HG02610 (cell line): ENCODE measurements around the gene SNAPC4.
"Not testable (repeated sequence)": the region's sequence is repeated elsewhere in the genome, so short reads cannot be mapped to it uniquely, and the experiment has no call there.

Source experiments
- ATAC-seq: cut with Tn5 transposase; IDR thresholded peaks from one replicate; pipeline ENCODE4 v1.9.1; 2021; ENCODE audit warnings: mild to moderate bottlenecking, moderate library complexity; ENCODE audit not compliant: unreplicated experiment

The SNAPC4 gene

DNA sequence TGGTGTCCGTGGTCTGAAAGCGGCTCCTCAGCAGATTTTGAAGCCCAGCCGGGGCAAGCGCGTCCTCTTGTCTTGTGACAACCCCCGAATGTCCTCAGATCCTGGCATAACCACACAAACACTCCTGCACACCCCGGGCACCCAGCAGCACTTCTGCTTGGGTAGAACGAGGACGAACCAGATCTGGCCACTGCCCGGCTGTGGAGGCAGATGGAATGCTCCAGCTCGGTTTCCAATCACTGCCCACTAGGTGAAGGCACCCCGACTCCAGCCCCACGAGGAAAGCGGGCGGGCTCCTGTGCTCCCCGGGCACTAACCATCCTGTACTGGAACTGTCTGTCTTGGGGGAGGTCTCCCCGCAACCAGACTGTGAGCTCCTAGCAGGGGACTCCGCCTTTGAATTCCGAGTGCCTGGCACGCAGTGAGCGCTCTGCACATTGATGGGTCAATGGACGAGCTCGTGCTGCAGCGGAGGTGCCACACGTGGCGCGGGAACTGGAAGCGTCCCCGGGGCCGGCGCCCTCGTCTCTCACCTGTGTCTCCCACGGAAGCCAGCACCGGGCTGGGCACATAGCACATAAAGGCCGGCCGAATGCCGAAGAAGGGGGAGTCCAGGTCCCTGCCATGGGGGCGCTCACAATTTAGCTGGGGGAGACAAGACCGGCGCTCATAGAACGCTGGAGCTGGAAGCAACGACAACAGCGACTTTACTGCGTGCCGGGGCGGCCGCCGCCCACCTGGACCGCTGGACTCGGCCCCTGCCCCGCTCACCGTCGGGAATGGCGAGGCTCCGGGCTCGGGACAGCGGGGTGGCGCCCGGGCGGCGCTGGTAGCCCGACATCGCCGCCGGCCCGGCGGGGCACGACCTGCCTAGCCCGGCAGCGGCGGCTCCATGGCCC, 9.8 kb upstream of the SNAPC4 start:
- ATAC-seq = peak; percentile 18

DNA sequence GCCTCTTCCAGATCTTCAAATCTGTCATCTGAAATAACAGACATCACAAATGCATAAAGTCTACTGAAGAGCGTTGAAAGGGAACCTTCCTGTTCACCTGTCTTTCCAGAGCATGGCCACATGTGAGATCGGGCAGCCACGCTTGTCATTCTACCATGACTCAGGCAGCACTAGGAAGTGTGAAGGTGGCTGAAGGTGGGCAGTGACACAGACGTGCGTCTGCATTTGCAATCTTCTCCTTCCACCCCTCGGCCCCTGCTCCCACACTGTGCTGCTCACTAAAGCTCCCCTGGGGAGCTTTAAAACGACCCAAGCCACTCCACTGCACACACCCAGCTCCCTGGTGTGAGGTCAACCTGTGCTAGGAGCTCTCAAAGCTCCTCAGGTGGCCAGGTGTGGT, 7.9 kb upstream of the SNAPC4 start:
- ATAC-seq = no peak

DNA sequence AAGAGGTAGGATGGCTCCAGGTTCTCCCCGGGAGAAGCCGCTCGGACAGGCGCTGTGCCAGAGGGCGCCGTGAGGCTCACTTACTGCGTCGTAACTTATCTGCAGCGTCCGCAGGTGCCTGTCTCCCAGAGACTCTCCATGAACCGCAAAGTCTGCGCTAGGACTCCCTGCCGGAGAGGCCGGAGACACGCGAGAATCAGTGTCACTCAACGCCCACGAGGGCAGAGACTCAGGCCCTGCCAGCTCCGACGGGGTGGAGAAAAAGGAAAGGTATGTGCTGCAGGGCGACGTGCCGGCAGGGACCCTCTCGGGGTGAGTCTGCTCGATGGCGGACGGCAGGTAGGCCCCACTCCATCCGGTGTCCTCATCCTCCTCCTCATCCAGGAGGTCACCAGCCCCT, 7.1 kb upstream of the SNAPC4 start:
- not testable (repeated sequence) for ATAC-seq

DNA sequence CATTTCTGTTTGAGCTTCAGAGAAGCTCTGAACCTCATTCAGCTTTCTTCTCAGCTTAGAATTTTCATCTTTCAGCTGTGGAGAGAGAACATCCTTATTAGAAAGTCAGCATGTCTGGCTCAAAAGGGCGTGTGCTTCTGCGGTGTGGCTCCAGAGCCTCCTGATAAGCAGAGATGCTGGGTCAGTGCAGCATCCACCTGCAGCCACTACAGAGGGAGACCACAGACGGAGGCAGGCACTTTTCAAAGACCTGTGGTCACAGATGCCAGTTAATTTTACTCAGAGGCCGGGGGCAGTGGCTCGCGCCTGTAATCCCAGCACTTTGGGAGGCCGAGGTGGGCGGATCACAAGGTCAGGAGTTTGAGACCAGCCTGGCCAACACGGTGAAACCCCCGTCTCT, 5.9 kb upstream of the SNAPC4 start:
- not testable (repeated sequence) for ATAC-seq

DNA sequence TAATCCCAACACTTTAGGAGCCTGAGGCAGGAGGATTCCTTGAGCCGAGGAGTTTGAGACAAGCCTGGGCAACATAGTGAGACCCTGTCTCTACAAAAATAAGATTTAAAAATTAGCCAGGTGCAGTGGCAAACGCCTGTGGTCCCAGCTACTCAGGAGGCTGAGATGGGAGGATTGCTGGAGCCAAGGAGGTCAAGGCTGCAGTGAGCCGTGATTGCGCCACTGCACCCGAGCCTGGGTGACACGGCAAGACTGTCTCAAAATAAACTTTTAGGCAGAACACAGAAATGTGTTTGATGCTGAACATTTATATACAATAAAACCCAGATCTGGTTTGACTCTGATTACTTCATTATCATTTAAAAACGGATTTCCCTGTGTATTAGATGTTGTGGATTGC, 5.5 kb upstream of the SNAPC4 start:
- no peak for ATAC-seq

DNA sequence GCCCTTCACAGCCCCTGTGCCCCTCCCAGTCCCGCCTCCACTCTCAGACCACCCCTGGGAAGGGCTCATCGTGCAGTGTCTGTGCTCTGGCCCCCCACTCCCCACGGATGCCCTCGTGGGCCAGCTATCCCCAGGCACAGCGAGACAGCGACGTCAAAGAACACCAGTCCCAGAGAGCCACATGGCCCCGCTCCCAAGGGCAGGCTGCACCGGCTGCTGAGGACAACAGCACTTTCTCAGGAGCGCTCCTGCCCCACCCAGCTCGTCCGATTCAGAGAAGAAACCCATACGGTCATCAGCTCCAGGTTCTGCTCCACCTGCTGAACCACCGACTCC, 4.8 kb upstream of the SNAPC4 start:
- no peak for ATAC-seq

DNA sequence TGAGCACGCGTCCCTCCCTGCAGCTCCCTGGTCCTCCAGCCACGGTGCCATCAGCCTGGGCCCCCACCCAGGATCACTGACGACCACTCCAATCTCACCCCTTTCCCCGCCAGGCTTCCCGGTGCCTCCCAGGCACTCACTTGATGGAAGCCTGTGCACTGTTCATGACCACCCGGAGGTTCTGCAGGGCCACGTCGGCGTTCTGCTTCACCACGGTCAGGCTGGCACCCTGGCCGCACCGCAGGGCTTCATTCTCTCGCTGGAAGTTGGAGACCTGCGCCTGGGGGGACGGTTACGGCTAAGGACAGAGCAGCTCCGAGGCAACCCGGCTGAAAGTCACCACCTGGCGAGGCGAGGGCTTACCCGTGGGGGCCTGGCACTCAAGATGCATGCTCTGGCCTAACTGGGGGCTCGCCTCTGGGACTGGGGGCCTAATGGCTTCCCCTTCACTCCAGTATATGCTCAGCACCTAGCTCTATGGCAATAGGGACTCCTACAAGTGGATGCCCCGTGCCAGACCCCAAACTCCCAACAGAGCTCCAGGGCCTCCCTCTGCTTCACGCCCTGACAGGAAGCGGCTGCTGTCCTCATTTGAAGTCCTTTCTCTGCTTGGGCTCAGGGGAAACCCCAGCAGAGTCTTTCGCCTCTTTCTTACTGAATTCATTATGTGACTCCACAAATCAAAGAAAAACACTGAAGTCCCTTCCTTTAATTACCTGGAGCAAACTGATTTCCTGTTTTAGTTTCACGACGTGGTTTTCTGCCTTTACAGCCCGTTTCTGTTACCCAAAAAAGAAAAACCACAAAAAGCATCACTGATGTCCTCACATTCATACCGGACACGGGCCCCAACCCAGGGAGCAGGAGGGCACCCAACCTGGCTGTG, 4.2 kb upstream of the SNAPC4 start:
- ATAC-seq = no peak

DNA sequence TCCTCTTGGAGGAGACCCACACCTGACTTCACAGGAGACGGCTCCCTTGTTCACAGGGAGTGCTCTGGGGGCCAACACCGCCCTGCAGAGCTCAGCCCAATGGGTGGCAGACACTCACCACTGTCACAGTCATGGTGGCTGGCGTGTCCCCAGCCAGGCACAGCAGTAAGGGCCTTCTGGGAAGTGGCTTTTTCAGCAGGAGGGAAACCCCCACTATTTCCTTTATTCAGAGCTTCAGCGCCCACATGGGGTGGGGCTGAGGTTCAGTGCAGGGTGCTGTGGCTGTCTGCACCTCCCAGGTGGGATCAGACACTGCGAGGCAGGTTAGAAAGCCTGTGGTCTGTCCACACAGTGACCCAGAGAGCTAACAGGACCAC, 3.6 kb upstream of the SNAPC4 start:
- peak; percentile 54 for ATAC-seq

DNA sequence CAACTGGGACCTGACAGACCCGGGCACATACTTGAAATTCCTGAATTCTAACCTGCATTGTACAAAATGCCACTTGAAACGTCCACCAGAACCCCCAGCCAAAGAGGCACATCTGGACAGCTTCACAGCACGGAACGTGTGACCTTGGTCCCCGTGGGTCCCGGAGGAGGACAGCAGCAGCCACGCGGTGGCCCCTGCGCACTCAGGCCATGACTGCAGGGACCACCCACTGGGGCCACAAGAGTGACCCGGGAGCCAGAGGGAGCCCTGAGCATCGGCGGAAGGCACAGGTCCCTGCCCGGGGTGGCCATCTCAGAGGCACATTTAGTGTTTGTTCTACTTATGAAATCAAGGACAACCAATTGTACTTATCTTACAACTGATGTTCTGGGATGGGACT, 2.1 kb upstream of the SNAPC4 start:
- ATAC-seq = no peak

DNA sequence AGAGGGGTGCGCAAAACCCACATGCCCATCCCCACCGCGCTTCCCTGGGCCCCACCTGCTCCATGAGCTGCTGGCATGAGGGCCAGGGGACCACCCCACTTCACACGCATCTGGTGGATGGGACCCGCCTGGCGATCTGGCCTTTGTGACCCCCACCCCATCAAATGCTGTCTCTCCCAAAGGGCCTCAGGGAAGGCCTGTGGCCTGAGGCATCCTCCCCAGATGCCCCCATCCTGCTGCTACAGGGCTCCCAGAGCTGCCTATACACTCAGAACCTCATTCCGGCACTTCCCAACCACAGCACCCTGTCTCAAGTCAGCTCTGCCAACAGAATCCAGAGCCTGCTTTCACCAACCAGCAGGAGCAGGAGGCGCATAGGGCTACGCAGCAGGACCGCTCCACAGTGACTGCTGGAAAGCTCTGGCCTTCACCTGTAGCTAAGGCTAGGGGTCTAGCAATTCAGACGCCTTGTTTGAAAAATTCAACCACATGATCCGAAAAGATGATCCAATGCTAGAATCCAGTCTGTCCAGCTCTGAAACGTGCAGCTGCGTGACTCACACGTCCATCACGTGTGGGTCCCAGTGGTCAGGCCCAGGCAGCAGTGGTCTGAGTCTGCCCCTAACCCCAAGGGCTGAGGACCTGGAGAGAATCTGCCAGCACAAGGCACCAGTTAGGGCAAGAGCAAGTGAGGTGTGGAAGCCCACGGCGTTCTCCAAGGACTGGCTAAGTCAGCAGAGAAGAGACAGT, 1.4 kb upstream of the SNAPC4 start:
- ATAC-seq = no peak

DNA sequence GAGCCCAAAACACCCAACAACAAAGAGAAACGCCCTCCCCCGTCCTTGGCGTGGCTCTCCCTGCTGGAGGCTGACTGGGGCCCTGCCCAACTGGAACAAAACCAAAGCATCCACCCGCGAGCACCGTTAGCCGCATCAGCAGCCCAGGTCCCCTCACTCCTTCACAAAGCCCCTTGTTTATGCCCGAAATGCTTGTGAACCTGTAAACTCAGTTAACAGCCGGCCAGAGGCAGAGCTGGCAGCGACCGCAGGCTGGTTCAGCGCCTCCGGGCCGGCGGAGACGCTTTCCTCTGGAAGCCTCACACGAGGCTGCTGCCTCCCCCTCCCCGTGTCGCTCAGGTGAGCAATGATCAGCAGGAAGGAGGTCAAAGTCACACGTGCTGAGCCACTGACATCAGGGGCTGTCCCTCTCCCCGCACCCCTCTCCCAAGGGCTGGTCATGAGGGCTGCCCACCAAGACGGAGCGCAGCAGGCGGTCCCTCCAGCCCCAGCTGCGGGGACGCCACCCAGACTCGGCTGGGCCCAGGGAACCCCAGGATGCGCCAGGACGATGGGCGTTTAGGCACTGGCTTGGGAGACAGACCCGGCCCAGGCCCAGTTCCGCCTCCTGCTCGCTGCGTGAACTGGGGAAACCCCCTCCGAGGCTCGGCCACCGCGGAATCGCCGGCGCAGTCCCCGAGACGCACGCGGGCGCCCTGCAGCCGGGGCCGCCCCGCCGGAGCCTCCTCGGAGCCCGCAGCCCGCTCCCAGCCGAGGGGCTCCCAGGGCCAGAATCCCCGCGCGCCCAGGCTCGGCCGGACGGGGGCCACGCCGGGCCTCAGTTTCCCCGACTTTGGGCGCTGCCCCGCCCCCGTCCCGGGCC, 563 bp downstream of the SNAPC4 start:
- no peak for ATAC-seq

DNA sequence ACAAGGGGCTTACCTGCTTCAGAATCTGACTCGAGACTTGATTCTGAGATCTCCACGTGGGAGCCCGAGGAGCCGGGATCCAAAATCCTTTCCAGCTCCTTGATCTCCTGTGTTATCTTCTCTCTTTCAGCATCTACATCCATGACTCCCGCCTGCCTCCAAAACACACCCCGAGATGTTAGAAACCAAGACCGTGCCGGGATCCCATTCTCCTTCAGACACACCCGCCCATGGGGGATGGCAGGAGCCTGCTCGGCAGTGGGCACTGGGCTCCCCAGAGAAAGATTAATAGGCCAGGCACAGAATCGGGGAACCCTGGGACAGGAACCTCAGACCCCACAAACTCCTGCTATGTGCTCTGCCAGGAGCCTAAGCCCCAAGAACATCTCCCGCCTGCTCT, 1.7 kb downstream of the SNAPC4 start:
- no peak for ATAC-seq

DNA sequence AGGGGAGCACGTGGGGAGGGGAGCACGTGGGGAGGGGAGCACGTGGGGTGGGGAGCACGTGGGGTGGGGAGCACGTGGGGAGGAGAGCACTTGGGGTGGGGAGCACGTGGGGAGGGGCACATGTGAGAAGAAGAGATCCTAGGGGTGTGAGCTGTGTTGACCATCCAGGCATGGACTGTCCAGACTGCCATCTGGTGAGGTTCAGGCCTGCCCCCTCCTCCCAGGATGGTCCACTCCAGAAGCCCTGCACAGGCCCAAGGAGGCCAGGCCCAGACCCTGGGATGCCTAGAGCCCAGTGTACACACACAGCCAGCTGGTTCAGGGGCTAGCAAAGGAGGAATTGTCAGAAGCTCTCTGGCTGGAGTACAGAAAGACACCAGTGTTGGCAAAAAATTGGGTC, 2.3 kb downstream of the SNAPC4 start:
- no peak for ATAC-seq

DNA sequence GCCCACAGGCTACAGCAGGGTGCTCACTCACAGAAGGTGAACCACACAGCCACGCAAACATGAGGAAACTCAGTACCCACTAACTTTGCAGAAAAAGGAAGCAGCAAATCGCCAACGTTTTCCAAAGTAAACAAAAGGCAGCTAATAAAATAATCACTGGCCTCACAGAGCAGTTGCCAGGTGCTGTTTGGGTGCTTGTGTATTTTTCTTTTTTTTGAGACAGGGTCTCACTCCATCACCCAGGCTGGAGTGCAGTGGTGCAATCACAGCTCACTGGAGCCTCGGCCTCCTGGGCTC, 3.8 kb downstream of the SNAPC4 start:
- ATAC-seq = no peak

DNA sequence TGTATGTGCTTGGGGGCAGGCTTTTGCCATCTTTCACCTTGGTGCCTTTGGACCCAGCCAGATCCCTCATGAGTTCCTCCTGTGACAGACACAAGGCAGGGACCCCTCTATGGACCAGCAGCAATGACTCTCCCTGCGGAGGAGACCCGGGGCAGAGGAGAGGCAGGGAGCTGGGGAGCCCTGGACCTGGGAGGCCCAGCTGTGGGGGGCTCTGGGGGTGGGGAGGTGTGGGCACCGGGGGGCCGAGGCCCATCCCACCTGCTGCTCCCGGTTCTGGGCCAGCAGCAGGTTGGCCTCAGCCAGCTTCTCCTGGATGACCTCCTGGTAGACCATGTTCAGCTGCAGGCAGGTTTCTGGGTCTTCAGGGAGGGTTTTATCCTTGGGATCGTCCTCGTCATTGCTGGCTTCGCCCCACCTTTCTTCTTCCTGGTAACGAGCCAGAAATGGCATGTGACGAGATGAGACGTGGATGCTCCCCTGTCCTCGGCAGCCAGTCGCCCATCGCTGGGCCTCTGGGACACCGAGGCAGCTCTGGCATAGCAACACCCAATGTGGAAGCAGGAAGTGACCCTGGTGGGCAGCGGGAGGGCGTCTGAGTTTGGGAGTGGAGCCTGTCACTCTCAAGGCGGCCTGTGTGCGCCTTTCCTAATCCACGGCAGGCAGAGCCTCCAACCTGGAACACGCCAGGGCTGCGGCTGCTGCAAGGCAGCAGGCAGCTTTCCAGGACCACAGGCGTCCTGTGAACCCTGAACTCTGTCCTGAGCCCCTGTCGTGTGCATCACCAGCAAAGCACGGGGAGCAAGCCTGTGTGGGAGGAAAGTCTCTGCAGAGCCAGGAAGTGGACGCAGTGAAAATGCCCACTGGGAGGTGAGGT, 4.4 kb downstream of the SNAPC4 start:
- no peak for ATAC-seq

DNA sequence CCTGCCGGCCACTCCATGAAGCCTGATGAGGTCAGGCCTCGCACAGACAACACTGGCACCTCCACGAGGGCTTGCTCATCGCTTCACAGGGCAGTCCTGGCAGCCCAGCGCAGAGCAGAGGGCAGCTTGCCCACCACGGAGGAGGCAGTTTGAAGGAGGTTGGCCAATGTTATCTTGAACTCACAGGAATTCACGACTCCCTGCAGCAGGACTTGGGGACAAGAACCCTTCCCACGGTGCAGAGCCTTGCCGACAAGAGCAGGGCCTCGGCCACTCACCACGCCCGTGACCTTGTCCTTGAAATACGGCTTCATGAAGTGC, 5.0 kb downstream of the SNAPC4 start:
- no peak for ATAC-seq

DNA sequence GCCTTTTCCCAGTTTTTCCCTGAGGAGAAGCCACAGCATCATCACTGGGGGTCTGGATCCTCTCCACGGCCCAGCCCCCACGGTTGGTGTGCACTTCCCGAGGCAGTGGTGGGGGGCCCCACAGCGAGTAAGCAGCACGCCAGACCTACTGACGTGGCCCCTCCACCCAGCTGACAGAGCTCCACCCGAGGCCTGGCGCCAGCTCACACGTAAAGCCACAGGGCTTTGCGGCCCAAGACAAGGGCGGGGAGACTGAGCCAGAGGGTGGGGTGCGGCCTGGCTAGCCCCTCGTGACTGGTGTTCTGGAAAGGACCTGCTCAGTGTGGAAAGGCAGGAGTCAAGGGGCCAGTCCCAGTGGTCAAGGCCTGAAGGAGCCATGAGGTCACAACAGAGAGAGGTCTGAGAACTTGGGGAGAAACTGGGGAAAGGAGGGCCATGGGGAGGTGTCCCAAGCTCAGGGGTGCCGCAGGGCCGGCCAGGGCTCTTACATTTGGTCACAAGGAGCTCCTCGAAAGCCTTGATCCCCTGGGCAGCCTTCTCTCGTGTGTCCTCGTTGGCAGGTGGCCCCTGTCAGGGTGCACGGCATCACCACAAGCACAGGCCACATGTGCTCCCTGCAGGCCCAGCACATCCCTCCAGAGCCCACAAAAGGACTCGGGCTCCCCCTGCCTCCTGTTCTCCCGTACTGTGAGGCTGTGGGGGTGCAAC, 5.5 kb downstream of the SNAPC4 start:
- ATAC-seq = no peak

DNA sequence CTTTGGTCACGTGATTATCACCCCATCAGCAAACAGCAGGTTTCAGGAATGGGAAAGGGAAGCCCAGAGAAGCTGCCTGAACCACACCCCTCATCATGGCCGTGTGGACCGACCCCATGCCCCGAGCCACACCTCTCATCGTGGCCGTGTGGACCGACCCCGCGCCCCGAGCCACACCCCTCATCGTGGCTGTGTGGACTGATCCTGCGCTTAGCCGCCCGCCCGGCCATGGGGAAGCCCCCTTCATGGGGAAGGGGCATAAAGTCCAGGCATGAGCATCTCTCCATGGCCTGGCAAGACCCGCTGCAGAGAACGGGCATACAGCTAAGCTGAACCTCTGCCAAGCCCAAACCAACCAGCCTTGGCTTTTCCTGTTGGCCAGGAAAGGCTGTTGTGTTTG, 6.4 kb downstream of the SNAPC4 start:
- no peak for ATAC-seq
